Hematopoietic multipotent progenitor cell treated with erythropoietin and hydrocortisone succinate and interleukin-3 and kit ligand, for 4 days (in vitro differentiated cells): ENCODE measurements around the gene FAM185A.
"Not testable (repeated sequence)": the region's sequence is repeated elsewhere in the genome, so short reads cannot be mapped to it uniquely, and the experiment has no call there.

Source experiments
- DNase-seq: peaks from one replicate; pipeline ENCODE4 v3.0.0-alpha.2; 2015

Gene FAM185A

GRCh38 chr7:102780926-102781325 is 32.1 kb downstream of the FAM185A start:
- DNase-seq = not testable (repeated sequence)

GRCh38 chr7:102788770-102789169 is 40.0 kb downstream of the FAM185A start:
- DNase-seq = not testable (repeated sequence)

- DNase-seq = not testable (repeated sequence)
Observed at GRCh38 chr7:102790364-102791100, 41.7 kb downstream of the FAM185A start.

- not testable (repeated sequence) for DNase-seq
Observed at GRCh38 chr7:102791367-102791766, 42.6 kb downstream of the FAM185A start.

- DNase-seq = not testable (repeated sequence)
Observed at GRCh38 chr7:102791831-102792230, 43.0 kb downstream of the FAM185A start.

- not testable (repeated sequence) for DNase-seq
Observed at GRCh38 chr7:102794567-102794966, 45.8 kb downstream of the FAM185A start.

- not testable (repeated sequence) for DNase-seq
Observed at GRCh38 chr7:102795987-102796595, 47.3 kb downstream of the FAM185A start.

GRCh38 chr7:102806613-102807012 is 57.8 kb downstream of the FAM185A start:
- DNase-seq = no peak

GRCh38 chr7:102810916-102811315 is 62.1 kb downstream of the FAM185A start:
- DNase-seq = peak; percentile 40

- DNase-seq = peak; percentile 63
Observed at GRCh38 chr7:102811942-102812678, 63.3 kb downstream of the FAM185A start.

- no peak for DNase-seq
Observed at GRCh38 chr7:102813191-102814024, 64.6 kb downstream of the FAM185A start.

GRCh38 chr7:102814025-102814471 is 65.2 kb downstream of the FAM185A start:
- DNase-seq = no peak

GRCh38 chr7:102817616-102818573 is 69.1 kb downstream of the FAM185A start:
- DNase-seq = no peak

- peak; percentile 88 for DNase-seq
Observed at GRCh38 chr7:102819151-102819550, 70.4 kb downstream of the FAM185A start.

- DNase-seq = no peak
Observed at GRCh38 chr7:102821994-102822747, 73.4 kb downstream of the FAM185A start.

GRCh38 chr7:102823390-102824119 is 74.8 kb downstream of the FAM185A start:
- DNase-seq = no peak

- DNase-seq = no peak
Observed at GRCh38 chr7:102828286-102828685, 79.5 kb downstream of the FAM185A start.

- DNase-seq = no peak
Observed at GRCh38 chr7:102829075-102829474, 80.3 kb downstream of the FAM185A start.

GRCh38 chr7:102830197-102830596 is 81.4 kb downstream of the FAM185A start:
- DNase-seq = no peak

GRCh38 chr7:102832674-102833073 is 83.9 kb downstream of the FAM185A start:
- DNase-seq = no peak
